Astrocyte (in vitro differentiated cells and primary cell): ENCODE results near the gene CRELD2.

Experiments used
- EZH2 ChIP-seq: IDR thresholded peaks from 2 replicates; pipeline ENCODE4 v1.6.1; 2012; ENCODE audit warnings: mild to moderate bottlenecking, low read length, inconsistent platforms; ENCODE audit not compliant: insufficient read depth
- TF ChIP-seq, protein P1 (sequence below): IDR thresholded peaks from 2 replicates; pipeline ENCODE4 v1.5.1; 2011; ENCODE audit warnings: low read depth, mild to moderate bottlenecking, inconsistent platforms, low read length, moderate library complexity; ENCODE audit not compliant: insufficient read depth

DNA sequence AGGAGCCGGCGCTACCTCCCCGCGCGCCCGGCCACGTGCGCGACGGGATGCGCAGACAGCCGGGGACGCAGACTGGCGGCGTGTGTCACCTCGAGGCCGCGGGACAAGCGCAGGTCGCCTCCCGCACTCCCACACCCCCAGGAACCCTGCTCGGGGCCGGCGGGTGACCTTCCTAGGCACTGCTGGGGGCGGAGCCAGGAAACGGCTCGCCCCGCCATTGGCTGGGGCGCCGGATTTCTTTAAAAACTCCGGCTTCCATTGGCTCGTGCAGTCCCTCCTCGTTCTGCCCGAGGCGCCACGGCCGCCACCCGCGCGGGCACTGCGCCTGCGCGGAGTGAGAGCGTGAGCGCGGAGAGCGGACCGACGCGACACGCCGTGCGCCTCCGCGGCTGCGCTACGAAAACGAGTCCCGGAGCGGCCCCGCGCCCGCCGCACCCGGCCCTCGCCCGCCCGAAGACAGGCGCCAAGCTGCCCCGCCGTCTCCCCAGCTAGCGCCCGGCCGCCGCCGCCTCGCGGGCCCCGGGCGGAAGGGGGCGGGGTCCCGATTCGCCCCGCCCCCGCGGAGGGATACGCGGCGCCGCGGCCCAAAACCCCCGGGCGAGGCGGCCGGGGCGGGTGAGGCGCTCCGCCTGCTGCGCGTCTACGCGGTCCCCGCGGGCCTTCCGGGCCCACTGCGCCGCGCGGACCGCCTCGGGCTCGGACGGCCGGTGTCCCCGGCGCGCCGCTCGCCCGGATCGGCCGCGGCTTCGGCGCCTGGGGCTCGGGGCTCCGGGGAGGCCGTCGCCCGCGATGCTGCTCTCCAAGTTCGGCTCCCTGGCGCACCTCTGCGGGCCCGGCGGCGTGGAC is 41.9 kb downstream of the CRELD2 start, which contains the start of gene PIM3:
- TF ChIP-seq, protein P1, sequence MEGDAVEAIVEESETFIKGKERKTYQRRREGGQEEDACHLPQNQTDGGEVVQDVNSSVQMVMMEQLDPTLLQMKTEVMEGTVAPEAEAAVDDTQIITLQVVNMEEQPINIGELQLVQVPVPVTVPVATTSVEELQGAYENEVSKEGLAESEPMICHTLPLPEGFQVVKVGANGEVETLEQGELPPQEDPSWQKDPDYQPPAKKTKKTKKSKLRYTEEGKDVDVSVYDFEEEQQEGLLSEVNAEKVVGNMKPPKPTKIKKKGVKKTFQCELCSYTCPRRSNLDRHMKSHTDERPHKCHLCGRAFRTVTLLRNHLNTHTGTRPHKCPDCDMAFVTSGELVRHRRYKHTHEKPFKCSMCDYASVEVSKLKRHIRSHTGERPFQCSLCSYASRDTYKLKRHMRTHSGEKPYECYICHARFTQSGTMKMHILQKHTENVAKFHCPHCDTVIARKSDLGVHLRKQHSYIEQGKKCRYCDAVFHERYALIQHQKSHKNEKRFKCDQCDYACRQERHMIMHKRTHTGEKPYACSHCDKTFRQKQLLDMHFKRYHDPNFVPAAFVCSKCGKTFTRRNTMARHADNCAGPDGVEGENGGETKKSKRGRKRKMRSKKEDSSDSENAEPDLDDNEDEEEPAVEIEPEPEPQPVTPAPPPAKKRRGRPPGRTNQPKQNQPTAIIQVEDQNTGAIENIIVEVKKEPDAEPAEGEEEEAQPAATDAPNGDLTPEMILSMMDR = no peak
- TF ChIP-seq EZH2 = no peak
